Measurements from ENCODE around the gene CNN1. TPM values are rescaled to one million over a fixed set of nuclear protein-coding genes. Genes with fewer than 3 reads are reported as not detected.

Gene CNN1
- total and polyA plus RNA-seq, 2 of the 13 experiments (the other 11 are each of a cell fraction or from before 2014, with no cell fraction given) = 0.70 to 1.1 TPM

DNA sequence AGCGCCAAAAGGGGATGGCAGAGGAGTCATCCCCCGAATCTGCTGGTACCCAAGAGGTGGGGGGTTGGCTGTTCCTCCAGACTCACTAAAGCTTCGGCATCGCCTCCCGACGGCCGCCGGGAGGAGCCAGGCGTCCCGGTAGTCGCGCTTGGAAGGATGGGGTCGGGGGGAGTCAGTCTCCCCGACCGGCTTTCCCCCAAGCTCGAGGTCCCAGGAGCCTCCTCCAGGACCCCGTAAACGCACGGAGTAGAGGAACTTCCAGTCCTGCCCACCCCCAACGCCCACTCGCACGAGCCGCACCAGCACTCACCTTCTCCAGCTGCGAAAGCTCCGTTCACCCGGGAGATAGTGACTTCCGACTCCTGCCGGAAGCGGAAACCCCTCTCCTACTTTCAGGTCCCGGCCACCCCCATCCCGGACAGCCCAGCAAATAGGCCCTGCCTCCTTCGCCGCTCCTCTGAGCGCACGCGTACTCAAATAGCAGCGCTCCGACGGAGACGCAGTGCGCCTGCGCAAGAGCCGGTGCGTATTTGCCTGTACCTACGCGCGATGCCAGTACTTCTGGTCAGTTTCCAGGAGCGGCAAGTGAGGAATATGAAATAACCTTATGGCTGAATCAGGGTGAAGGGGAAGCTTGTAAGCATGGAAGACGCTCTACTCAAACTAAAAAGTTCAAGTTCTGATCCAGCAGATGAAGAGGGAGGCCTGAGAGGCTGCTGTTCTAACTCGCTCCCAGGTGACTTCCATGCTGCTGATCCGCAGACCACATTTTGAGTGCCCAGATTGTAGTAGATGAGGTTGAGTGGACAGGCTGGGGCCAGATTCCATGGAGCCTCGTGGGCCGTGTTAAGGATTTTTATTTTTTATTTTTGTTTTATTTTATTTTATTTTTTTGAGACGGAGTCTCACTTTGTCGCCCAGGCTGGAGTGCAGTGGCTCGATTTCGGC lies 20.5 kb downstream of the CNN1 start, which contains the start of gene ELOF1 (continued):
- TF ChIP-seq, protein P1, sequence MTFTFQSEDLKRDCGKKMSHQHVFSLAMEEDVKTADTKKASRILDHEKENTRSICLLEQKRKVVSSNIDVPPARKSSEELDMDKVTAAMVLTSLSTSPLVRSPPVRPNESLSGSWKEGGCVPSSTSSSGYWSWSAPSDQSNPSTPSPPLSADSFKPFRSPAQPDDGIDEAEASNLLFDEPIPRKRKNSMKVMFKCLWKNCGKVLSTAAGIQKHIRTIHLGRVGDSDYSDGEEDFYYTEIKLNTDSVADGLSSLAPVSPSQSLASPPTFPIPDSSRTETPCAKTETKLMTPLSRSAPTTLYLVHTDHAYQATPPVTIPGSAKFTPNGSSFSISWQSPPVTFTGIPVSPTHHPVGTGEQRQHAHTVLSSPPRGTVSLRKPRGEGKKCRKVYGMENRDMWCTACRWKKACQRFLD (CRISPR knock-in tag; IDR thresholded peaks at IDR 0.05; ENCODE audit: borderline replicate concordance) = peak; percentile 59; the same call in 1 of the 2 replicates
- TF ChIP-seq ZSCAN21 (CRISPR knock-in tag; IDR thresholded peaks at IDR 0.05; ENCODE audit: borderline replicate concordance) = no peak
- TF ChIP-seq, protein P2, sequence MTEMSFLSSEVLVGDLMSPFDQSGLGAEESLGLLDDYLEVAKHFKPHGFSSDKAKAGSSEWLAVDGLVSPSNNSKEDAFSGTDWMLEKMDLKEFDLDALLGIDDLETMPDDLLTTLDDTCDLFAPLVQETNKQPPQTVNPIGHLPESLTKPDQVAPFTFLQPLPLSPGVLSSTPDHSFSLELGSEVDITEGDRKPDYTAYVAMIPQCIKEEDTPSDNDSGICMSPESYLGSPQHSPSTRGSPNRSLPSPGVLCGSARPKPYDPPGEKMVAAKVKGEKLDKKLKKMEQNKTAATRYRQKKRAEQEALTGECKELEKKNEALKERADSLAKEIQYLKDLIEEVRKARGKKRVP (CRISPR knock-in tag; IDR thresholded peaks at IDR 0.05) = no peak
- TF ChIP-seq CREB3 (CRISPR knock-in tag; IDR thresholded peaks at IDR 0.05) = no peak
- TF ChIP-seq KAT7 (CRISPR knock-in tag; IDR thresholded peaks at IDR 0.05; ENCODE audit: borderline replicate concordance) = no peak
- no peak for TF ChIP-seq YY1 (IDR thresholded peaks at IDR 0.05; ENCODE audit: insufficient read depth, insufficient replicate concordance, low read depth, low read length)
- TF ChIP-seq MYC (CRISPR knock-in tag; IDR thresholded peaks at IDR 0.05; ENCODE audit: borderline replicate concordance) = peak; percentile 35; the same call in 1 of the 2 replicates
- TF ChIP-seq IKZF1 (IDR thresholded peaks at IDR 0.05) = no peak
- TF ChIP-seq DZIP1 (CRISPR knock-in tag; IDR thresholded peaks at IDR 0.05) = no peak
- no peak for TF ChIP-seq TARDBP (CRISPR knock-in tag; IDR thresholded peaks at IDR 0.05)
- TF ChIP-seq PTBP1 (IDR thresholded peaks at IDR 0.05; ENCODE audit: low read depth, low read length, poor library complexity, severe bottlenecking) = no peak
- TF ChIP-seq ZNF253 (CRISPR knock-in tag; IDR thresholded peaks at IDR 0.05; ENCODE audit: borderline replicate concordance) = no peak
- TF ChIP-seq, protein P3, sequence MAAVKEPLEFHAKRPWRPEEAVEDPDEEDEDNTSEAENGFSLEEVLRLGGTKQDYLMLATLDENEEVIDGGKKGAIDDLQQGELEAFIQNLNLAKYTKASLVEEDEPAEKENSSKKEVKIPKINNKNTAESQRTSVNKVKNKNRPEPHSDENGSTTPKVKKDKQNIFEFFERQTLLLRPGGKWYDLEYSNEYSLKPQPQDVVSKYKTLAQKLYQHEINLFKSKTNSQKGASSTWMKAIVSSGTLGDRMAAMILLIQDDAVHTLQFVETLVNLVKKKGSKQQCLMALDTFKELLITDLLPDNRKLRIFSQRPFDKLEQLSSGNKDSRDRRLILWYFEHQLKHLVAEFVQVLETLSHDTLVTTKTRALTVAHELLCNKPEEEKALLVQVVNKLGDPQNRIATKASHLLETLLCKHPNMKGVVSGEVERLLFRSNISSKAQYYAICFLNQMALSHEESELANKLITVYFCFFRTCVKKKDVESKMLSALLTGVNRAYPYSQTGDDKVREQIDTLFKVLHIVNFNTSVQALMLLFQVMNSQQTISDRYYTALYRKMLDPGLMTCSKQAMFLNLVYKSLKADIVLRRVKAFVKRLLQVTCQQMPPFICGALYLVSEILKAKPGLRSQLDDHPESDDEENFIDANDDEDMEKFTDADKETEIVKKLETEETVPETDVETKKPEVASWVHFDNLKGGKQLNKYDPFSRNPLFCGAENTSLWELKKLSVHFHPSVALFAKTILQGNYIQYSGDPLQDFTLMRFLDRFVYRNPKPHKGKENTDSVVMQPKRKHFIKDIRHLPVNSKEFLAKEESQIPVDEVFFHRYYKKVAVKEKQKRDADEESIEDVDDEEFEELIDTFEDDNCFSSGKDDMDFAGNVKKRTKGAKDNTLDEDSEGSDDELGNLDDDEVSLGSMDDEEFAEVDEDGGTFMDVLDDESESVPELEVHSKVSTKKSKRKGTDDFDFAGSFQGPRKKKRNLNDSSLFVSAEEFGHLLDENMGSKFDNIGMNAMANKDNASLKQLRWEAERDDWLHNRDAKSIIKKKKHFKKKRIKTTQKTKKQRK (IDR thresholded peaks at IDR 0.05; ENCODE audit: low read length) = no peak
- TF ChIP-seq CBX5 (CRISPR knock-in tag; IDR thresholded peaks at IDR 0.05; ENCODE audit: borderline replicate concordance) = no peak
- TF ChIP-seq, protein P4, sequence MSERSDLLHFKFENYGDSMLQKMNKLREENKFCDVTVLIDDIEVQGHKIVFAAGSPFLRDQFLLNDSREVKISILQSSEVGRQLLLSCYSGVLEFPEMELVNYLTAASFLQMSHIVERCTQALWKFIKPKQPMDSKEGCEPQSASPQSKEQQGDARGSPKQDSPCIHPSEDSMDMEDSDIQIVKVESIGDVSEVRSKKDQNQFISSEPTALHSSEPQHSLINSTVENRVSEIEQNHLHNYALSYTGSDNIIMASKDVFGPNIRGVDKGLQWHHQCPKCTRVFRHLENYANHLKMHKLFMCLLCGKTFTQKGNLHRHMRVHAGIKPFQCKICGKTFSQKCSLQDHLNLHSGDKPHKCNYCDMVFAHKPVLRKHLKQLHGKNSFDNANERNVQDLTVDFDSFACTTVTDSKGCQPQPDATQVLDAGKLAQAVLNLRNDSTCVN (CRISPR knock-in tag; IDR thresholded peaks at IDR 0.05; ENCODE audit: borderline replicate concordance) = no peak
- TF ChIP-seq AKAP8 (CRISPR knock-in tag; IDR thresholded peaks at IDR 0.05) = 0 out of 2 replicates have a peak, but pooled peaks have one; percentile 33
- TF ChIP-seq GATAD2A (CRISPR knock-in tag; IDR thresholded peaks at IDR 0.05) = no peak; the same call in 1 of the 2 replicates

Data from HepG2 (cell line).